Heart left ventricle (tissue), 16 donors: ENCODE results near the gene NEK10. TPM values are rescaled to one million over a fixed set of nuclear protein-coding genes. Genes with fewer than 3 reads are reported as not detected.

Experiments
- ATAC-seq, 4 donors: fragments of 200-7000 bp; cut with Tn5 transposase; one replicate each; pipeline ENCODE4 v1.9.1; 2020 to 2022; ENCODE audit warnings: moderate library complexity in 4 of 4, mild to moderate bottlenecking in 3 of 4, moderate number of reproducible peaks in 1 of 4
- DNase-seq, 5 donors: peaks; one replicate each; pipeline ENCODE4 v3.0.0-alpha.2; 2020
- H3K27ac ChIP-seq, 12 donors: fragments of 200-600 bp; sonication (generic) in 4 of 12; one replicate each; pipeline versions ENCODE4 v1.5.0 to v1.8.0; 2016 to 2022; ENCODE audit warnings: mild to moderate bottlenecking in 2 of 12
- H3K27me3 ChIP-seq, 9 donors: fragments of 200-600 bp; sonication (generic) in 2 of 9; one replicate each; pipeline versions ENCODE4 v1.5.1 to v1.8.0; 2016 to 2022; ENCODE audit warnings: mild to moderate bottlenecking in 3 of 9
- H3K36me3 ChIP-seq, 9 donors: fragments of 200-600 bp; sonication (generic) in 2 of 9; one replicate each; pipeline versions ENCODE4 v1.5.0 to v1.8.0; 2018 to 2022; ENCODE audit warnings: mild to moderate bottlenecking in 2 of 9
- H3K4me1 ChIP-seq, 12 donors: fragments of 200-600 bp; sonication (generic) in 4 of 12; one replicate each; pipeline versions ENCODE4 v1.5.0 to v1.8.0; 2016 to 2022; ENCODE audit warnings: mild to moderate bottlenecking in 3 of 12
- H3K4me3 ChIP-seq, 12 donors: fragments of 200-600 bp; sonication (generic) in 4 of 12; one replicate each; pipeline versions ENCODE4 v1.5.0 to v1.8.0; 2017 to 2022; ENCODE audit warnings: mild to moderate bottlenecking in 9 of 12, moderate library complexity in 4 of 12
- H3K9me3 ChIP-seq, 12 donors: fragments of 200-600 bp; sonication (generic) in 4 of 12; one replicate each; pipeline versions ENCODE4 v1.5.0 to v1.8.0; 2016 to 2022; ENCODE audit warnings: mild to moderate bottlenecking in 1 of 12
- POLR2A ChIP-seq, 2 donors: fragments of 450-650 bp; IDR thresholded peaks; one replicate each; pipeline ENCODE4 v1.6.1; 2017; ENCODE audit warnings: antibody characterized with exemption in 2 of 2, mild to moderate bottlenecking in 2 of 2, moderate library complexity in 2 of 2
- WGBS, 4 donors: extraction: QIAGEN DNeasy Blood & Tissue Kit in 2 of 4; methylation state at CpG; one replicate each; pipeline versions ENCODE4 v1.1.5 to v1.1.7; 2013 to 2018; 5-methylcytosine and 5-hydroxymethylcytosine counted together
- intact Hi-C, 10 donors: fragments of 100-400 bp; cut with DNase I; formaldehyde crosslinking; loops; one replicate each; pipeline versions ENCODE4 v1.11.1 to v1.14.2; 2022
- polyA plus RNA-seq, 2 donors: library from polyadenylated mRNA; stranded (reverse); fragments of 200-250 nt; gene quantifications; one replicate each; pipeline ENCODE4 v1.2.3, GENCODE V29; 2013
- total RNA-seq, 9 donors: library from RNA; depleted of rRNA in 2 of 9; stranded (reverse); fragments of >200 nt in 2 of 9; fragmentation: NEBNext Ultra II Directional in 3 of 9; extraction: Animal tissue kit (Norgen Biotek cat#: 25700) in 3 of 9; gene quantifications; one replicate each; pipeline versions ENCODE4 v1.1.0 to v1.2.4, GENCODE V29; 2016 to 2023
- TF ChIP-seq, protein P1 (sequence below), 12 donors: fragments of 200-600 bp; sonication (generic) in 4 of 12; IDR thresholded peaks; one replicate each; pipeline versions ENCODE4 v1.5.0 to v1.8.0; 2018 to 2022; ENCODE audit warnings: antibody characterized with exemption in 12 of 12, mild to moderate bottlenecking in 5 of 12
- donor health status: ischemic (EF 13 %, LVEDD 7.1; RV severe dilation, severe dysfunction).
- donor health status: healthy with polysubstance abuse.
- donor health status: DM: no; HTN: yes; CAD: no.
- donor health status: DM: no; HTN: no; CAD: no.
- donor health status: ischemic (EF 25% LVEDD 6.9; RV normal size, moderate dysfunction).
- donor health status: ischemic (EF 25% LVEDD 5.7; RV mildly dilated, moderate dysfunction).
- donor health status: healthy.
- donor health status: DM: yes; HTN: yes; CAD: no.
- donor health status: ischemic (EF 35%, LVEDD 5.7; RV mildly dilated, moderate dysfunction).
- donor health status: nonischemic (EF 11% LVEDD 7.7; RV severe dilation, severe dysfunction).
- donor health status: DM: yes; HTN: yes; CAD: no.
- donor health status: PGD.
- donor health status: ischemic (EF 29% LVEDD 5.4; RV normal size, mild dysfunction).
- donor health status: nonischemic (EF 23%, LVEDD 6.1; RV moderate dilation, normal function).

Gene NEK10
- total and polyA plus RNA-seq, 11 donors = 0.72 to 22.5 (median 7.1) TPM

DNA sequence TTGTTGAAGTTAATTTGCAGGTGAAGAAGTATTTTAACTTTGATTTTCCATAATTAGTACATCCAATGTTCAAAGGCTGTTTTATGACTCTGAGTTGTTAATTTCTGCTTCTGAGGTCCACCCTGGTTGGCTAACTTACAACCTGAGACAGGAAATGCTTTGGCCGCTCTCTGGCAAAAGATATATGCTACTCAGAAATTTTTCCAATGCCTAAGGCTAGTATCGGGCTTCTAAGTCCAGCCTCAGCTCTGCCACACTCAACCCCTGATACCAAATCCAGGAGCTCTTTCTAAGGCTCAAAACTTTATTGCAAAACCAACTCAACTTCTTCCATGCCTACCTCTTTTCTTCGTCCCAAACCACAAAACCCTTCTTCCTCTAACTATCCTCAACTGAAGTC, 192.9 kb downstream of the NEK10 start:
- Histone ChIP-seq H3K36me3 (no peaks in the 10 kb centered on the region), H3K4me1 (no peaks in the 10 kb centered on the region), H3K4me3 (no peak overlapping the region), H3K27ac (no peak overlapping the region), H3K9me3 (no peaks in the 10 kb centered on the region), H3K27me3 (no peaks in the 10 kb centered on the region)
- DNase-seq (no peak), ATAC-seq (no peak)
- 60 to 73% (median 71%) methylated on average over 3 of the region's 3 CpGs for WGBS, 4 donors
- intact Hi-C loops = no loop called here
- TF ChIP-seq, protein P1, sequence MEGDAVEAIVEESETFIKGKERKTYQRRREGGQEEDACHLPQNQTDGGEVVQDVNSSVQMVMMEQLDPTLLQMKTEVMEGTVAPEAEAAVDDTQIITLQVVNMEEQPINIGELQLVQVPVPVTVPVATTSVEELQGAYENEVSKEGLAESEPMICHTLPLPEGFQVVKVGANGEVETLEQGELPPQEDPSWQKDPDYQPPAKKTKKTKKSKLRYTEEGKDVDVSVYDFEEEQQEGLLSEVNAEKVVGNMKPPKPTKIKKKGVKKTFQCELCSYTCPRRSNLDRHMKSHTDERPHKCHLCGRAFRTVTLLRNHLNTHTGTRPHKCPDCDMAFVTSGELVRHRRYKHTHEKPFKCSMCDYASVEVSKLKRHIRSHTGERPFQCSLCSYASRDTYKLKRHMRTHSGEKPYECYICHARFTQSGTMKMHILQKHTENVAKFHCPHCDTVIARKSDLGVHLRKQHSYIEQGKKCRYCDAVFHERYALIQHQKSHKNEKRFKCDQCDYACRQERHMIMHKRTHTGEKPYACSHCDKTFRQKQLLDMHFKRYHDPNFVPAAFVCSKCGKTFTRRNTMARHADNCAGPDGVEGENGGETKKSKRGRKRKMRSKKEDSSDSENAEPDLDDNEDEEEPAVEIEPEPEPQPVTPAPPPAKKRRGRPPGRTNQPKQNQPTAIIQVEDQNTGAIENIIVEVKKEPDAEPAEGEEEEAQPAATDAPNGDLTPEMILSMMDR (IDR thresholded peaks at IDR 0.05) = no peak
- TF ChIP-seq POLR2A (IDR thresholded peaks at IDR 0.05) = no peak

DNA sequence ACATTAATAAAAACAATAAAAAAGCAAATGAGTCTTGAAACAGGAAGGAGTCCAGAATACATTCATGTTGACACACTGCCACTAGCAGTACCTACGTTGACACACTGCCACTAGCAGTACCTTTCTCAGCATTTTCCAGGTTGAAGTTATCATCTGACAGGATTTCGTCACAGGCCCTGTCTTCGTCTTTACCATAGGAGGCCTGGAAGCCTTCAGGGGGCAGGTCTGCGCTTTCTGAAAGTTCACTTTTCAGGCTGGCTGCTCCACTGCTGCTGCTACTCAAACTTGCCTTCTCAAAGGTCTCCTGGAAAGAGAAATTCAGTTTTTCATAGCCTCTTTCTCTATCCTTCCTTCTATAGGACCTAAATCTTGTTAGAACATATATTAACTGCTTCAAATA, 194.7 kb downstream of the NEK10 start:
- Histone ChIP-seq H3K4me1 (no peaks in the 10 kb centered on the region), H3K36me3 (no peaks in the 10 kb centered on the region), H3K4me3 (no peak overlapping the region), H3K9me3 (no peaks in the 10 kb centered on the region), H3K27ac (no peak overlapping the region), H3K27me3 (no peaks in the 10 kb centered on the region)
- 75 to 80% (median 78%) methylated on average over 4 of the region's 4 CpGs for WGBS, 4 donors
- ATAC-seq (no peak), DNase-seq (no peak)
- TF ChIP-seq POLR2A (IDR thresholded peaks at IDR 0.05) = no peak
- TF ChIP-seq, protein P1 (IDR thresholded peaks at IDR 0.05) = no peak
- intact Hi-C loops = no loop called here

DNA sequence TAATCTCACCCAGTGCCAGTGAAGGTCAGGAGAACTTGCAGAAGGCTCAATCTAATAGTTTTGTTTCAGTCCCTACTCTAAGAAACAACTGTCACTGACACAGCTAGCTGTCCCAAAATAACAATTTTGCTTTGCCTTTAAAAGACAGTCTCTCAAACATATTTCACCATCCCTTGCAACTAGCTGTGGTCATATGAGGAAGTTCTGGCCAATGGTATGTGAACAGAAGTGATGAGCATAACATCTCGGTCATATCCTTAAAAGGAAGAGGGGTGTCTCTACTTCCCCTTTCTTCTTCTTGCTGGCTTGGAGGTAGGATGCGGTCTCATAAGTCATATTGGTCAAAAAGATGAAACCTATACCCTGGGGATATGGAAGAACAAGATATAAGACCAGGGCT, 198.1 kb downstream of the NEK10 start:
- Histone ChIP-seq H3K36me3 (no peaks in the 10 kb centered on the region), H3K4me3 (no peak overlapping the region), H3K9me3 (no peaks in the 10 kb centered on the region), H3K27me3 (no peaks in the 10 kb centered on the region), H3K4me1 (peaks cover 0 to under 1% (median 0%) of the 10 kb centered on the region in 12 donors), H3K27ac (no peak overlapping the region)
- WGBS, 4 donors = 81 to 90% (median 89%) methylated on average over 2 of the region's 2 CpGs
- TF ChIP-seq, protein P1 (IDR thresholded peaks at IDR 0.05) = no peak
- no peak for TF ChIP-seq POLR2A (IDR thresholded peaks at IDR 0.05)
- ATAC-seq = peak in 1 of 4 donors; percentile 29
- no peak for DNase-seq
- intact Hi-C loops = no loop called here

DNA sequence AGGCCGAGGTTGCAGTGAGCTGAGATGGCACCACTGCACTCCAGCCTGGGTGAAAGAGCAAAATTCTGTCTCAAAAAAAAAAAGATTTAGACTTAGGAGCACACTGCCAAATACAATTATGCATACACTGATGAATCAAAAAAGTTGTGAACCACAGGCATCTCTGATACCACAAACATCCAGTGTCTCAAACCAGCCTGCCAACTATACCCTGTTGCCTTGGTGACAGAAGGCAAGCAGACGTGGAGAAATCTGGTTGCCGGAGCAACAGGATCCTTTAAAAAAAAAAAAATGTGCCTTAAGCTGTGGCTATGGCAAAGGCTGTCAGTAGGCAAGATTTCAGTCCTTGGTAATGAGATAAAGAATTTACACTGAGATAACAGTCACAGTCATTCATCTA, 202.3 kb downstream of the NEK10 start:
- TF ChIP-seq, protein P1 (IDR thresholded peaks at IDR 0.05) = no peak
- TF ChIP-seq POLR2A (IDR thresholded peaks at IDR 0.05) = no peak
- H3K27me3 ChIP-seq = no peaks in the 10 kb centered on the region
- H3K4me3 ChIP-seq = no peak overlapping the region
- H3K4me1 ChIP-seq = peaks cover 0 to 6% (median 0%) of the 10 kb centered on the region in 12 donors
- intact Hi-C loops = no loop called here
- peak overlapping the region in 1 of 12 donors; percentile 28 for H3K27ac ChIP-seq
- no peak for DNase-seq
- no peaks in the 10 kb centered on the region for H3K36me3 ChIP-seq
- no peak for ATAC-seq
- 59 to 70% (median 66%) methylated on average over 3 of the region's 3 CpGs for WGBS, 4 donors
- H3K9me3 ChIP-seq = no peaks in the 10 kb centered on the region
